NCI-H2196 (cell line): ENCODE results near the gene FTO.

ENCODE experiments used
- DNase-seq: peaks from one replicate; lab custom pipeline; 2025; ENCODE audit not compliant: unreplicated experiment; lab: John Stamatoyannopoulos, UW

The FTO gene

GRCh38 chr16:54068212-54068611 lies 364.3 kb downstream of the FTO start:
- DNase-seq, result no peak

GRCh38 chr16:54069601-54070239 lies 365.8 kb downstream of the FTO start:
- DNase-seq, result no peak

GRCh38 chr16:54070789-54071343 lies 366.9 kb downstream of the FTO start:
- no peak for DNase-seq

- DNase-seq, result no peak
Measured at GRCh38 chr16:54071514-54071913, 367.6 kb downstream of the FTO start.

GRCh38 chr16:54072237-54072636 lies 368.3 kb downstream of the FTO start:
- no peak for DNase-seq

- DNase-seq, result no peak
Measured at GRCh38 chr16:54073356-54073755, 369.4 kb downstream of the FTO start.

- DNase-seq, result no peak
Measured at GRCh38 chr16:54075446-54075845, 371.5 kb downstream of the FTO start.

GRCh38 chr16:54076006-54076504 lies 372.1 kb downstream of the FTO start:
- DNase-seq, result no peak

GRCh38 chr16:54077050-54077821 lies 373.3 kb downstream of the FTO start:
- no peak for DNase-seq

GRCh38 chr16:54080524-54081008 lies 376.6 kb downstream of the FTO start:
- DNase-seq, result no peak

GRCh38 chr16:54086791-54087190 lies 382.8 kb downstream of the FTO start:
- no peak for DNase-seq

GRCh38 chr16:54090602-54091001 lies 386.6 kb downstream of the FTO start:
- no peak for DNase-seq

- DNase-seq, result no peak
Measured at GRCh38 chr16:54093281-54093680, 389.3 kb downstream of the FTO start.

- DNase-seq, result no peak
Measured at GRCh38 chr16:54094641-54095040, 390.7 kb downstream of the FTO start.

- no peak for DNase-seq
Measured at GRCh38 chr16:54096607-54097006, 392.7 kb downstream of the FTO start.

GRCh38 chr16:54097774-54098173 lies 393.8 kb downstream of the FTO start:
- no peak for DNase-seq

- DNase-seq, result no peak
Measured at GRCh38 chr16:54098247-54098646, 394.3 kb downstream of the FTO start.

GRCh38 chr16:54099627-54100026 lies 395.7 kb downstream of the FTO start:
- DNase-seq, result no peak

- DNase-seq, result no peak
Measured at GRCh38 chr16:54102888-54103866, 399.2 kb downstream of the FTO start.

GRCh38 chr16:54106057-54106456 lies 402.1 kb downstream of the FTO start:
- DNase-seq, result no peak
